Measurements from ENCODE around the gene PPP1R27. TPM values are rescaled to one million over a fixed set of nuclear protein-coding genes. Genes with fewer than 3 reads are reported as not detected.

The PPP1R27 gene, protein sequence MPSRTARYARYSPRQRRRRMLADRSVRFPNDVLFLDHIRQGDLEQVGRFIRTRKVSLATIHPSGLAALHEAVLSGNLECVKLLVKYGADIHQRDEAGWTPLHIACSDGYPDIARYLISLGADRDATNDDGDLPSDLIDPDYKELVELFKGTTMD
- total RNA-seq (under 1 TPM in 1 of 6 donors, not detected in 5; 0.19 TPM), polyA plus RNA-seq (1 to 10 TPM; 1.1 to 1.5 TPM)

GRCh38 chr17:81834831-81835267 lies at the start of gene PPP1R27:
Gene PPP1R27, minus strand, starts transcription at chr17:81835050. Its CDS starts 97 bp downstream, at chr17:81834953.
- no peak for FAIRE-seq
- intact Hi-C loops (cut with DNase I): no loop called here

DNA sequence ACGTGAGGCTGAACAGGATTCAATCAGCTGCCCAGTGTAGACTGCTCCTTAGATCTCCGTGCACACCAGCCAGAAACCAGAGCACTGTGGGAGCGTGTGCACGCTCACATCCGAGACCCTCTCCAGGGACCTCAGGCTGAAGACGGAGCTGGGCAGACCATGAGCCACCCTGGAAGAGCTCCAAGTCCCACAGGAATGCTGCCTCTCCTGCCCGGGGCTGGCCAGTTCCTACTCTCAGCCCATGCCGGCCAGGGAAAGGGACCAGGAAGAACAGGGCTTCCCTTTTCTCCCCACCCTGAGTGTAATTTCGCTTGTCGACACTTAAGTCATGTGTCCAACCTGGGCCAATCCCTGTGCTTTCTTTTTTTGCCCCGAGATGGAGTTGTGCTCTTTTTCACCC lies 49.7 kb upstream of the PPP1R27 start:
- DNase-seq: no peak
- ATAC-seq: peak in 2 of 4 donors; percentile 9 to 28
- H3K27me3 ChIP-seq: no peaks in the 10 kb centered on the region
- H3K4me1 ChIP-seq: no peaks in the 10 kb centered on the region
- intact Hi-C loops (cut with DNase I): no loop called here
- TF ChIP-seq CTCF (IDR thresholded peaks at IDR 0.05): no peak
- no peaks in the 10 kb centered on the region for H3K9me3 ChIP-seq
- 80 to 83% methylated on average over 11 of the region's 11 CpGs for WGBS, 2 donors
- H3K4me3 ChIP-seq: no peak overlapping the region
- peaks cover 0 to 17% (median 12%) of the 10 kb centered on the region in 3 donors for H3K36me3 ChIP-seq
- FAIRE-seq: no peak
- H3K27ac ChIP-seq: no peak overlapping the region

More at GRCh38 chr17:81834831-81835267, at the start of gene PPP1R27:
- 90 to 93% methylated on average over 26 of the region's 26 CpGs for WGBS, 2 donors
- DNase-seq: peak in 2 of 6 donors; percentile 16 to 59
- Histone ChIP-seq H3K27me3 (no peaks in the 10 kb centered on the region), H3K4me1 (peaks cover 4 to 9% (median 7%) of the 10 kb centered on the region in 3 donors), H3K9me3 (no peaks in the 10 kb centered on the region), H3K4me3 (peak within 1 kb of the TSS in 3 of 4 donors; percentile 52 to 81 (median 61)), H3K36me3 (no peaks in the 10 kb centered on the region), H3K27ac (peak within 1 kb of the TSS; percentile 83 to 95 (median 85))
- ATAC-seq: no peak
- TF ChIP-seq CTCF (IDR thresholded peaks at IDR 0.05): no peak

DNA sequence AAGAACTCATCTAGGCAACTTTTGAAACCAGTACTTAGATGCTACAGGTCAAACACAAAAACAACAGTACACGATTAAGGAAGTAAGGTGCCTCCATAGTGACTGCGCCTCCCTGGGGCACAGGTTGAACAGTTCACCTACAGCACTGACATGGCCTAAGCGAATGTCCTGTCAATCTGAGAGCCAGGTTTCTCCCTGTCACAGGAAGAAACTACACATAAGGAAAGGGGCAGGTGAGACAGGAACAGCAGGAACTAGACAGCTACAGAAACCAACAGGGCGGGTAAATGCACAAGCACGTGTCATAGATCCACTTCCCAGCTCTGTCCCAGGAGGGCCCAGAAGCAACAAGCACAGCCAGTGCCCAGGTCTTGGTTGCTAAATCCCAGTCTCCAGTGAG lies 44.3 kb upstream of the PPP1R27 start:
- Histone ChIP-seq H3K27ac (no peak overlapping the region), H3K4me1 (no peaks in the 10 kb centered on the region), H3K9me3 (no peaks in the 10 kb centered on the region), H3K27me3 (no peaks in the 10 kb centered on the region), H3K4me3 (no peak overlapping the region), H3K36me3 (no peaks in the 10 kb centered on the region)
- no peak for DNase-seq
- TF ChIP-seq CTCF (IDR thresholded peaks at IDR 0.05): no peak
- intact Hi-C loops (cut with DNase I): no loop called here
- 91% methylated on average over 5 of the region's 5 CpGs for WGBS, 2 donors
- no peak for ATAC-seq
- FAIRE-seq: no peak

DNA sequence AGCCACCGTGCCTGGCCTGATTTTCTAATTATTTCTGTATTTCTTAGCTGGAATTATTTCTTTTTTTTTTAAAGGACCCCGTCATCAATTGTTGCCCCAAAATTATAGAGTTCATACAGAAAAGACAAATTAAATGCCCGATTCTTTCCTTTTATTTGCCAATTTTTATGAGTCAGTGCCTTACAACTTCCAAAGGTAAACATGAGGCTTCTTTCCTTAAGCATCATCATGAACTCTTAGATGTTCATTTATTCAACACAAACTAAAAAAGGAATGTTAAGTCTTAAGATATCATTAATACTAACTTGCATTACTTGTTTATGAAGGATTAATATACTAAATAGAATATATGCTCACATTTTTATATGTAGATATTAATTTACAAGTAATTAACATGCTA lies 43.4 kb upstream of the PPP1R27 start:
- H3K27ac ChIP-seq: no peak overlapping the region
- H3K36me3 ChIP-seq: no peaks in the 10 kb centered on the region
- no peaks in the 10 kb centered on the region for H3K9me3 ChIP-seq
- intact Hi-C loops (cut with DNase I): no loop called here
- no peak overlapping the region for H3K4me3 ChIP-seq
- H3K27me3 ChIP-seq: no peaks in the 10 kb centered on the region
- no peak for TF ChIP-seq CTCF (IDR thresholded peaks at IDR 0.05)
- 89 to 92% methylated on average over 3 of the region's 3 CpGs for WGBS, 2 donors
- no peak for DNase-seq
- no peaks in the 10 kb centered on the region for H3K4me1 ChIP-seq
- ATAC-seq: no peak
- FAIRE-seq: no peak

- peaks cover 0 to 2% (median 0%) of the 10 kb centered on the region in 3 donors for H3K4me1 ChIP-seq
- WGBS, 2 donors: 89 to 90% methylated on average over 5 of the region's 5 CpGs
- no peak for DNase-seq
- ATAC-seq: no peak
- H3K36me3 ChIP-seq: no peaks in the 10 kb centered on the region
- H3K9me3 ChIP-seq: no peaks in the 10 kb centered on the region
- no peak for TF ChIP-seq CTCF (IDR thresholded peaks at IDR 0.05)
- no peak overlapping the region for H3K4me3 ChIP-seq
- no peak for FAIRE-seq
- intact Hi-C loops (cut with DNase I): no loop called here
- no peaks in the 10 kb centered on the region for H3K27me3 ChIP-seq
- H3K27ac ChIP-seq: no peak overlapping the region
These were observed 42.7 kb upstream of the PPP1R27 start for GRCh38 chr17:81877569-81877968.

Data from pancreas (tissue), 10 donors.